ENCODE data around the gene TMEM250.
A peak's percentile ranks its signal among the peaks of the same experiment; 100 is the strongest.

TMEM250 gene

DNA sequence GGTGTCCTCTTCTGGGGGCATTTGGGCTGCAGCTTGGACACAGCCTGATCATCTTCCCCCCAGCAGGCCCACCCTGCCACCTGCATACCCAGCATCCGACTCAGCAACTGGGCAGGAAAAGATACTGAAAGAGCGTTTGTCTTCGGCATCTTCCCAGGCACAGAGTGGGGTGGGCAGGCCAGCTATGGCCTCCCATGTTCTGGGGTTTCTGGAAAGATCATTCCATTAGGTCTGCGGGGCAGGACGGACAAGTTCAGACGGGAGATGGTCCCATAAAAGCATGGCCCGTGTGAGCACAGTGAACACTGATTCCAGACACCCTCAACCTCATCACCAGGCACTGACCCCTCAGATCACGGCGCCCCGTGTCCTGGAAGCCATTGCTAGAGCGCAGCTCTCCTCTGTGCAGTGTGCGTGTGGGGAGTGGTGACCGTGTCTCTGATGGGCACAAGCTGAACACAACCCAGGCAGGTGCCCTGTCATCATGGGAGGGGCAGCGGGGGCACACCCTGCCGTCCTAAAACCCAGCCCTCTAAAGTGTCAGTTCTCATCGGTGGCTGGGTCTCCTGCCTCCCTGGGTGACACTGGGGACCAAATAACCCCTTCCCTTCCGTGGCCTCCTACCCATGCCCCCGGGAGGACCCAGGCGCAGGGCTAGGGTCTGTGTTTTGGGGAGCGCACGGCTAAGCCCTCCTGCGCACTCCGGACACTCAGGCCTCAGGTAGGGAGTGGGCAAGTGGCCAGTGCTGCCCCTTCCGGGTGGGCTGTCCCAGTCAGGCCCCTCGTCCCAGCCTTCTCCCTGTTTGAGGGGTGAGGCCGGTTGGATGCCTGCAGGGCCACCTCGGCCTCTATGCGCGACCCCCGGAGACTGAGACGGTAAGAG, 13.2 kb upstream of the TMEM250 start:
- DNase-seq, result no peak

DNA sequence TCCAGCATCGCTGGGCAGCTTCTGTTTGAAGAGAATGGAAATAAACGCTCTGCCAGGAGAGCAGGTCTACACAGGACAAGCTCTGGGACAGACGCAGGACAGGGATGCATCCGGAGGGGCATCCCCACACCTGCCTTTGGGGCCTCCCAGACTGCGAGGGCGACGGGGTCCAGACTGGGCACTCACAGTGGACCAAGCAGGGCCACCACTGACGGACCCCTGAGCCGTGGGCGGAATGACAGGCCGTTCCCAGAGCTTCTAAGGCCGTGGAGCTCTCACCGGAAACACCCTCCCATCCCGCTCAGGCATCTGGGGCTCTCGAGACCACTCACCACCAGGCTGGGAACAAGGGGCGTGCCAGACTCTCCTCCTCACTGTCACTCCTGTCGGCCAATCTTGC, 10.5 kb upstream of the TMEM250 start:
- DNase-seq, result no peak

- DNase-seq, result no peak
These were observed 9.8 kb upstream of the TMEM250 start for GRCh38 chr9:136128436-136128835.

GRCh38 chr9:136127313-136127712, 8.6 kb upstream of the TMEM250 start:
- no peak for DNase-seq

DNA sequence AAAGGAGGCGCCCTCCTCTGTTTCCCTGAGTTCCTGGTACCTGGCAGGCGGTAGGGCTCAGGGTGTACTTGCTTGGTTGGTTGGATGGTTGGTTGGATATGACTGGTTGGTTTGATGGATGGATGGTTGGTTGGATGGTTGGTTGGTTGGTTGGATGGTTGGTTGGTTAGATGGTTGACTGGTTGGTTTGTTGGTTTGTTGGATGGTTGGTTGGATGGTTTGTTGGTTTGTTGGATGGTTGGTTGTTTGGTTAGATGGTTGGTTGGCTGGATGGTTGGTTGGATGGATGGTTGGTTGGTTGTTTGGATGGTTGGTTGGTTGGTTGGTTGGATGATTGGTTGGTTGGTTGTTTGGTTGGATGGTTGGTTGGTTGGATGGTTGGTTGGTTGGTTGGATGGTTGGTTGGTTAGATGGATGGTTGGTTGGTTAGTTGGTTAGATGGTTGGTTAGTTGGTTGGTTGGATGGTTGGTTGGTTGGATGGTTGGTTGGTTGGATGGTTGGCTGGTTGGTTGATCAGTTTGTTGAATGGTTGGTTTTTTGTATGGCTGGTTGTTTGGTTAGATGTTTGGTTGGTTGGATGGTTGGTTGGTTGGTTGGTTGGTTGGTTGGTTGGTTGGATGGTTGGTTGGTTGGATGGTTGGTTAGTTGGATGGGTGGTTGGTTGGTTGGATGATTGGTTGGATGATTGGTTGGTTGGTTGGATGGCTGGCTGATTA, 6.5 kb upstream of the TMEM250 start:
- no peak for DNase-seq

DNA sequence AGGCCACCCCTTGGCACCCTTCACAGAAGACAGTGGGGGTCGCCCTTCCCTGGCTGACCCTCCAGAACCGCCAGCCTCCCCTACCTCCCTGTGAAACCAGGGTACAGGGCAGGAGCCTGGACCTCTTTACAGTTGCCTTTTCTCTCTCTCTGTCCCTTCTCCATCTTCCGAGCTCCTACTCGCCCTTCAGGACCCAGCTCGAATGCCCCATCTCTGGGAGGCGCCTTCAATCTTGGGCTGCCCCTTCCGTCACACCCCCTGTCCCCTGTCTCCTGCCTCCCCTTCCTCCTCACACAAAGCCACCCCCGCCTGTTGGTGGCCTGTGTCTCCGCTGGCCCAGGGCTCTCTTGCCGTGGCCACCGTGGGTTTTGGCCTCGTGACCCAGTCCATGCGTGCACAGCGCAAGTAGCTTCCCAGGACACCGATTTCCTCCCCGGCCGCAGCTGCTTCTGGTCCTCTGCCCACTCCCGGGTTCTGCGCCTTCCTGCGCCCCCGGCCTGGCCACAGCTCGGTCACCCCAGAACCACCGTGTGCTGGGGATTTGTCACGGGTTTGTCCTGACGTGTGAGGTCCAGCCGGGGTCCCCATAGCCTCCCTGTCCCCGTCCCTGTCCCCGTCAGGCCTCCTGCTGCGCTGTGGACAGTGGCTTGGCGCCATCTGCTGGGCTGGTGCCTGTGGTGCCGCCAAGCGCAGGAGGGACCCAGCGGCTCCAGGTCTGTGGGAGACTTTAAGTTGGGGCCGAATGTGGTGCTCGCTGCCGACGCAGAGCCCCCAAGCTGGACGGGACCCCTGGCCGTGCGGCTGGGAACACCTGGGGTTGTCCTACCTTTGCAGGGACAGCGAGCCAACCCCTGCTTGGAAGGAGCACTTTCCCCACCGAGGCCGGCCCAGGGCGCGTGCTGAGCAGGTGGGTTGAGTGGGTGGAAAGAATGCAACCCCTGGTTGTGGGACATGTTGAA, 4.0 kb upstream of the TMEM250 start:
- peak; percentile 80 for DNase-seq

GRCh38 chr9:136121801-136122200, 3.1 kb upstream of the TMEM250 start:
- DNase-seq, result no peak

DNA sequence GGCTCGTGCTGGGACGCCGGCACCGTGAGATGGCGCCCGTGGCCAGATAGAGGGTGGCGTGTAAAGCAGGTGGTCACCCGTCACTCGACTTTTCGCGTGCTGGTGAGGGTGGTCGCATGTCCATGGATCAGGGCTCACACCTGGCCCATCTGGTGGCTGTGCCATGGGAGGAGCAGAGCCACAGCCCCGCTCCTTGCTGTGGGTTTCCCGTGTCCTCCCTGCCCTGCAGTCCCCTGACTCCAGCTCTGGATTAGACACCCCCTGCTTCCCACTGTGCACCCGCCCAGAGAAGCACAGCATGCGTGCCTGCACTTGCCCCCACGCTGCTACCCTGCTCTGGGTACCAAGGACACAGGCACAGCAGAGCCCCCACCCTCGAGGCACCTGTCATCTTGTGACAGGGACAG, 1.8 kb upstream of the TMEM250 start:
- DNase-seq, result no peak

DNA sequence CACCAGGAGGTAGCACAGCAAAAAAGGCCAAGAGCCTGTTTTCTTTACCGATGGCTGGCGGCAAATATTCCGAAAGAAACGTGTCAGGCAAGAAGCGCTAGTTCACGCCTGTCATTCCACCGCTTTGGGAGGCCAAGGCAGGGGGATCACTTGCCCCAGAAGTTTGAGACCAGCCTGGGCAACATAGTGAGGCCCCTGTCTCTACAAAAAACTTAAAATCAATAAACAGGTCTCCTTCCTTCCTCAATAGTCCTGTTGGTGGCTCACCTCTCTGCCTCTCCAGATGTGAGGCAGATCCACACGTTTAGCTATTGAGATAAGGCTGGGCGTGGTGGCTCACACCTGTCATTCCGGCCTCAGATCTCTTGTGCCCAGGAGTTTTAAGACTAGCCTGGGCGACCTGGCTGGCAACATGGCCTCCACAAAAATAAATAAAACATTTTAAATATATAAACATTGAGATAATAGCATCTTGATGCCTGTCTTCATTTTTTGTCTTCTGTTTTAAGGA, 1.3 kb upstream of the TMEM250 start:
- no peak for DNase-seq

DNA sequence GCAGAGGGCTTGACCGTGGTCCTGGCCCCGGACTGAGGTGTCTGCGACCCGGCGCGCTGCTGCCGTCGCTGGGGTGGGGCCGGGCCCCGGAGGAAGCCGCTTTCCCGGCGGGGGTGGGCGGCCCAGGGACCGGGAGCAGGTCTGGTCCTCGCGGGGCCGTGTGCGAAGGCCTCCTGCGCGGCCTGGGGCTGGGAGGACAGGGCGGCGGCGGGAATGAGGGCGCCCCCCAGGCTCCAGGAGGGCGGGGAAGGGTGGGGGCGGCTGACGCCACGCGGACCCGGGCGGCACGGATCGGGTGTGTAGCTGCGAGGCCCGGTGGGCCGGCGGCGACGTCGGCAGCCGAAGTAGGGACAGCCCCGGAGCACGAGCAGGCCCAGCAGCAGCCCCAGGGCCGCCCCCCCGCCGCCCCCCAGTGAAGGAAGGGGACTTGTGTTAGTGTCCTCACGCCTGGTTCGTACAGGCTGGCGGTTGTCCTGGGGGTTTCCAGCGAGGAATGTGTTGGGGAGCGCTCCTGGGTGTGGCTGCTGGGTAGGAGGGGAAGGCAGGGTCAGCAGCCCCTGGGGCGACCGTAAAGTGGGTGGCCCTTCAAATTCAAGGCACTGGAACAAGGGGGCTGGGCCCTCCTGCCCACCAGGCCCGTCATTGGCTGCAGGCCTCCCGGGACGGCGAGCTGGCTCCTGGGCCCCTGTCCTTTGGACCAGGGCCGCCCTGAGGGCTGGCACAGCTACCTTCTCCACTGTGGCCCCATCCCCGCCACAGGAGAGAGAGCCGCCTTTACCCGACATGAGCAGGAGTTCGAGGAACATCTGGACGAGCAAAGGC, 597 bp upstream of the TMEM250 start:
- DNase-seq, result no peak

DNA sequence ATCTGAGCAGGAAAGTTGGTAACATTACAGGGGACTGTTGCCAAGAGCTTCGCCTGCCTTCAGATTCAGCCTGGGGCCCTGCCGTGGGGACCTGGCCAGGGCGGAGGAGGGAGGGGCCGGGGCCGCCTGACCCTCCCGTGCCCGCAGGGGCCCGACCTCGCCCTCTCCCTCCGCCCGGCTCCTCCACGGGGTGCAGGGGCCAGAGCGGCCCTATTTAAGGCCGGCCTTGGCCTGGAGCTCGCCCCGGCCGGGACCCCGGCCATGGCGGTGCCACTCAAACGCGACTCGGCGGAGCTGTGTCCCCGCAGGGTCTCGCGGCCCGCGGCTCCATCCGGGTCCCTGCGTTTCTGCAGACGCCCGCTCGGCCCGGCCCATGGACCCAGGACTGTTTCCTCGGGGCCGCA, 757 bp downstream of the TMEM250 start:
- DNase-seq, result no peak

- peak; percentile 47 for DNase-seq
These were observed 1.3 kb downstream of the TMEM250 start for GRCh38 chr9:136117291-136117915.

GRCh38 chr9:136116360-136117098, 2.1 kb downstream of the TMEM250 start:
- no peak for DNase-seq

- no peak for DNase-seq
These were observed 2.9 kb downstream of the TMEM250 start for GRCh38 chr9:136115641-136116359.

GRCh38 chr9:136115206-136115605, 3.5 kb downstream of the TMEM250 start:
- DNase-seq, result no peak

- DNase-seq, result no peak
These were observed 4.1 kb downstream of the TMEM250 start for GRCh38 chr9:136114610-136115009.

GRCh38 chr9:136112541-136112940, 6.1 kb downstream of the TMEM250 start:
- no peak for DNase-seq

- no peak for DNase-seq
These were observed 6.8 kb downstream of the TMEM250 start for GRCh38 chr9:136111910-136112309.

DNA sequence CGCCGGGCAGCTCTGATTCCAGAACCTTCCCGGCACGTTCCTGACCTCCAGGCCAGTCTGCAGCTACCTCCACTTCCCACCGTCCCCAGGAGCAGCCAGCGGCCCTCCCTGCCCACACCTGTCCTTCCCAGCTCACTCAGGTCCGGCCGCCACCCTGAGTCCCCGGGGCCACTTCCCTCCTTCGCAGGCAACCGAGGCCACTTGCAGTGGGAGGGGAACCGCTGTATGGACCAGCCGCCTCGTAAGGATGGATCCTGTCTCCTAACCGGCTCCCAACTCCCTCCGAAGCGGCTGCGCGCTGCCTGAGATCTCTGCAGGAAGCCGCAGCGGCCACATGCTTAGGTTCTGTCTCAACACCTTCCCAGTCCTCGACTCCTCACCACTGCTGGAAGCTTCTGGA, 7.5 kb downstream of the TMEM250 start:
- DNase-seq, result no peak
